Measurements from ENCODE around the gene HECW1.

The HECW1 gene

DNA sequence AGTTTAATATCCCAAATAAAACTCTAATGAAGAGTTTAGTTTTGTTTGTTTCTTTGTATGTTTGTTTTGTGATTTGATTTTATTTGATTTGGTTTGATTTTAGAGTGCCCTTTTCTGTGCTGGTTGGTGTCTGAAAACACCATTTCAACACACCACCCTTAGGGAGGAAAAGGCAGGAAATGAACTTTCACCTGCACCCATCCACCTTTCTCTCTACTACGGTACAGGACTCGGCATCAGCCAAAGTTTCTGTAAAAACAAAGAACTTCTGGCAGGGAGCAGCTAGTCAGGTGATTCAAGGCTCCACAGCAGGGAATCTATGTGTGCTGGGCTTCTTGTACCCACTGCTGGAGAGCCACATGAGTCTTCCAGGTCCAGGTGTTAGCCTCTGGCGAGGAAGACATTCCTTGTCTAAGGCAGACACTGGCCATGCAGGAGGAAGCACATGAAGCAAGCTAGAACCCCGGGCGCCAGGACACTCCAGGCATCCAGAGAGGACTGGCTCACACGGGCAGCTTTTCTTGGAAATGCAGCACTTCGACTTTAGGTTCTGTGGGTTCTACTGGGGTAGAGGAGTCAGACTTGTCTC is 448.4 kb downstream of the HECW1 start:
- Histone ChIP-seq H3K4me1 (ENCODE audit: control extremely low read depth in 1 of 4, control insufficient read depth in 4 of 4, insufficient read depth in 4 of 4, low read length in 3 of 4) (no peaks in the 10 kb centered on the region), H3K27me3 (replicated peaks in 2 of 5; ENCODE audit: control insufficient read depth in 4 of 5, insufficient read depth in 5 of 5, low read length in 4 of 5) (peaks cover 0 to 9% (median 2%) of the 10 kb centered on the region in 5 experiments), H3K36me3 (ENCODE audit: control insufficient read depth in 4 of 4, insufficient read depth in 4 of 4, low read length in 3 of 4) (no peaks in the 10 kb centered on the region), H3K9me3 (ENCODE audit: control extremely low read depth in 1 of 5, control insufficient read depth in 4 of 5, insufficient read depth in 2 of 5, low read depth in 1 of 5, low read length in 4 of 5) (no peaks in the 10 kb centered on the region), H3K4me3 (ENCODE audit: control insufficient read depth in 1 of 7, extremely low read depth in 1 of 7, insufficient read depth in 4 of 7, low read depth in 2 of 7, low read length in 6 of 7) (no peak overlapping the region), H3K27ac (ENCODE audit: insufficient read depth in 1 of 2, low read depth in 1 of 2, low read length in 2 of 2, poor library complexity in 1 of 2, severe bottlenecking in 2 of 2) (no peak overlapping the region)
- POLR2A ChIA-PET: no interaction called here
- CTCF ChIA-PET: no interaction called here
- no peak for DNase-seq
- WGBS (ENCODE audit: insufficient coverage): 97% methylated on average over 5 of the region's 7 CpGs

GRCh38 chr7:43562383-43562782 is 449.9 kb downstream of the HECW1 start:
- H3K27ac ChIP-seq (ENCODE audit: insufficient read depth in 1 of 2, low read depth in 1 of 2, low read length in 2 of 2, poor library complexity in 1 of 2, severe bottlenecking in 2 of 2): no peak overlapping the region
- no peaks in the 10 kb centered on the region for H3K9me3 ChIP-seq (ENCODE audit: control extremely low read depth in 1 of 5, control insufficient read depth in 4 of 5, insufficient read depth in 2 of 5, low read depth in 1 of 5, low read length in 4 of 5)
- H3K4me3 ChIP-seq (ENCODE audit: control insufficient read depth in 1 of 7, extremely low read depth in 1 of 7, insufficient read depth in 4 of 7, low read depth in 2 of 7, low read length in 6 of 7): no peak overlapping the region
- H3K27me3 ChIP-seq (replicated peaks in 2 of 5; ENCODE audit: control insufficient read depth in 4 of 5, insufficient read depth in 5 of 5, low read length in 4 of 5): peaks cover 0 to 5% (median 0%) of the 10 kb centered on the region in 5 experiments
- no peaks in the 10 kb centered on the region for H3K36me3 ChIP-seq (ENCODE audit: control insufficient read depth in 4 of 4, insufficient read depth in 4 of 4, low read length in 3 of 4)
- ChIA-PET CTCF (interaction anchor here (1.1 to 1.2 kb wide), 2 partner anchors 12 to 138 kb away, joined by 3 to 4 read pairs; no protein-coding TSS in a partner anchor), POLR2A (no interaction called here)
- 94% methylated on average over 3 of the region's 3 CpGs for WGBS (ENCODE audit: insufficient coverage)
- DNase-seq: no peak
- no peaks in the 10 kb centered on the region for H3K4me1 ChIP-seq (ENCODE audit: control extremely low read depth in 1 of 4, control insufficient read depth in 4 of 4, insufficient read depth in 4 of 4, low read length in 3 of 4)

DNA sequence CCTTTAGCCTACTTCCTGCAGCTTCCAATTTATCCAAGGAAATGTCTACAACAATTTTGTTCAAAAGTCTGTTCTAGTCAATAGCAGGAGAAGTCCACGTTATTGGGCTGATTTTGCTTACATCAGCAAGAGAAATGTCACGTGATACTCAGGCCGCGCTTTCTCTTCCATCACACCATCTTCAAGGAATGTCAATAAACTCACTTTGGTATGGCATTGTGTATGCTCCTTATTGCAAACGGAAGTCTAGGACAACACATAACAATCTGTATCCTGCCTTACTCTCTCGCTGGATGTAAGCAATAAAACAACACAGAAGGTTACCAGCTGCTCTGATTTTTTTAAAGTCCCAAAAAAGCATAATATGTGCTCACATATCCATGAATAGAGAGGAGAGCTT is 453.3 kb downstream of the HECW1 start:
- CTCF ChIA-PET: no interaction called here
- Histone ChIP-seq H3K36me3 (ENCODE audit: control insufficient read depth in 4 of 4, insufficient read depth in 4 of 4, low read length in 3 of 4) (no peaks in the 10 kb centered on the region), H3K9me3 (ENCODE audit: control extremely low read depth in 1 of 5, control insufficient read depth in 4 of 5, insufficient read depth in 2 of 5, low read depth in 1 of 5, low read length in 4 of 5) (no peaks in the 10 kb centered on the region), H3K27ac (ENCODE audit: insufficient read depth in 1 of 2, low read depth in 1 of 2, low read length in 2 of 2, poor library complexity in 1 of 2, severe bottlenecking in 2 of 2) (no peak overlapping the region), H3K27me3 (replicated peaks in 2 of 5; ENCODE audit: control insufficient read depth in 4 of 5, insufficient read depth in 5 of 5, low read length in 4 of 5) (peaks cover 0 to 5% (median 0%) of the 10 kb centered on the region in 5 experiments), H3K4me3 (ENCODE audit: control insufficient read depth in 1 of 7, extremely low read depth in 1 of 7, insufficient read depth in 4 of 7, low read depth in 2 of 7, low read length in 6 of 7) (no peak overlapping the region), H3K4me1 (ENCODE audit: control extremely low read depth in 1 of 4, control insufficient read depth in 4 of 4, insufficient read depth in 4 of 4, low read length in 3 of 4) (no peaks in the 10 kb centered on the region)
- no peak for DNase-seq
- POLR2A ChIA-PET: no interaction called here
- 94% methylated on average over 6 of the region's 6 CpGs for WGBS (ENCODE audit: insufficient coverage)

- no peak overlapping the region for H3K27ac ChIP-seq (ENCODE audit: insufficient read depth in 1 of 2, low read depth in 1 of 2, low read length in 2 of 2, poor library complexity in 1 of 2, severe bottlenecking in 2 of 2)
Measured at GRCh38 chr7:43568529-43568928, 456.1 kb downstream of the HECW1 start.

GRCh38 chr7:43569424-43569823 is 457.0 kb downstream of the HECW1 start:
- no peaks in the 10 kb centered on the region for H3K9me3 ChIP-seq (ENCODE audit: control extremely low read depth in 1 of 5, control insufficient read depth in 4 of 5, insufficient read depth in 2 of 5, low read depth in 1 of 5, low read length in 4 of 5)

More at GRCh38 chr7:43568529-43568928, 456.1 kb downstream of the HECW1 start:
- no peak overlapping the region for H3K4me3 ChIP-seq (ENCODE audit: control insufficient read depth in 1 of 7, extremely low read depth in 1 of 7, insufficient read depth in 4 of 7, low read depth in 2 of 7, low read length in 6 of 7)
- H3K4me1 ChIP-seq (ENCODE audit: control extremely low read depth in 1 of 4, control insufficient read depth in 4 of 4, insufficient read depth in 4 of 4, low read length in 3 of 4): peaks cover 0 to 11% (median 7%) of the 10 kb centered on the region in 4 experiments
- H3K36me3 ChIP-seq (ENCODE audit: control insufficient read depth in 4 of 4, insufficient read depth in 4 of 4, low read length in 3 of 4): no peaks in the 10 kb centered on the region
- H3K27me3 ChIP-seq (replicated peaks in 2 of 5; ENCODE audit: control insufficient read depth in 4 of 5, insufficient read depth in 5 of 5, low read length in 4 of 5): no peaks in the 10 kb centered on the region
- 100% methylated on average over 6 of the region's 6 CpGs for WGBS (ENCODE audit: insufficient coverage)
- H3K9me3 ChIP-seq (ENCODE audit: control extremely low read depth in 1 of 5, control insufficient read depth in 4 of 5, insufficient read depth in 2 of 5, low read depth in 1 of 5, low read length in 4 of 5): no peaks in the 10 kb centered on the region
- DNase-seq: no peak
- CTCF ChIA-PET: interaction anchor here (2.6 kb wide), 1 partner anchor 14 kb away, joined by 9 read pairs; the partner anchor contains the start of gene STK17A
- POLR2A ChIA-PET: interaction anchor here (0.7 kb wide), 1 partner anchor 249 kb away, joined by 3 read pairs; no protein-coding TSS in a partner anchor

GRCh38 chr7:43570688-43571365 is 458.4 kb downstream of the HECW1 start:
- no peaks in the 10 kb centered on the region for H3K9me3 ChIP-seq (ENCODE audit: control extremely low read depth in 1 of 5, control insufficient read depth in 4 of 5, insufficient read depth in 2 of 5, low read depth in 1 of 5, low read length in 4 of 5)
- no peak overlapping the region for H3K27ac ChIP-seq (ENCODE audit: insufficient read depth in 1 of 2, low read depth in 1 of 2, low read length in 2 of 2, poor library complexity in 1 of 2, severe bottlenecking in 2 of 2)
- no peaks in the 10 kb centered on the region for H3K36me3 ChIP-seq (ENCODE audit: control insufficient read depth in 4 of 4, insufficient read depth in 4 of 4, low read length in 3 of 4)
- CTCF ChIA-PET: interaction anchor here (1.2 kb wide), 1 partner anchor 129 kb away, joined by 4 read pairs; no protein-coding TSS in a partner anchor
- WGBS (ENCODE audit: insufficient coverage): 91% methylated on average over 4 of the region's 4 CpGs
- peak in 1 of 3 donors; percentile 23 for DNase-seq
- POLR2A ChIA-PET: no interaction called here
- no peaks in the 10 kb centered on the region for H3K27me3 ChIP-seq (replicated peaks in 2 of 5; ENCODE audit: control insufficient read depth in 4 of 5, insufficient read depth in 5 of 5, low read length in 4 of 5)
- H3K4me3 ChIP-seq (ENCODE audit: control insufficient read depth in 1 of 7, extremely low read depth in 1 of 7, insufficient read depth in 4 of 7, low read depth in 2 of 7, low read length in 6 of 7): no peak overlapping the region
- H3K4me1 ChIP-seq (ENCODE audit: control extremely low read depth in 1 of 4, control insufficient read depth in 4 of 4, insufficient read depth in 4 of 4, low read length in 3 of 4): peaks cover 0 to 11% (median 7%) of the 10 kb centered on the region in 4 experiments

More at GRCh38 chr7:43569424-43569823, 457.0 kb downstream of the HECW1 start:
- no peak for DNase-seq
- Histone ChIP-seq H3K36me3 (ENCODE audit: control insufficient read depth in 4 of 4, insufficient read depth in 4 of 4, low read length in 3 of 4) (no peaks in the 10 kb centered on the region), H3K27ac (ENCODE audit: insufficient read depth in 1 of 2, low read depth in 1 of 2, low read length in 2 of 2, poor library complexity in 1 of 2, severe bottlenecking in 2 of 2) (no peak overlapping the region), H3K4me3 (ENCODE audit: control insufficient read depth in 1 of 7, extremely low read depth in 1 of 7, insufficient read depth in 4 of 7, low read depth in 2 of 7, low read length in 6 of 7) (no peak overlapping the region), H3K27me3 (replicated peaks in 2 of 5; ENCODE audit: control insufficient read depth in 4 of 5, insufficient read depth in 5 of 5, low read length in 4 of 5) (no peaks in the 10 kb centered on the region), H3K4me1 (ENCODE audit: control extremely low read depth in 1 of 4, control insufficient read depth in 4 of 4, insufficient read depth in 4 of 4, low read length in 3 of 4) (peaks cover 0 to 11% (median 7%) of the 10 kb centered on the region in 4 experiments)
- ChIA-PET CTCF (interaction anchor here (2.6 kb wide), 1 partner anchor 13 kb away, joined by 9 read pairs; the partner anchor contains the start of gene STK17A), POLR2A (no interaction called here)
- WGBS (ENCODE audit: insufficient coverage): 95% methylated on average over 3 of the region's 4 CpGs

Measured in common myeloid progenitor, CD34-positive (primary cell).